ENCODE measurements around the gene CALN1.

CALN1 gene

GRCh38 chr7:72321637-72322036 lies 90.5 kb downstream of the CALN1 start:
- DNase-seq, result no peak

- no peak for DNase-seq
These were observed 91.1 kb downstream of the CALN1 start for GRCh38 chr7:72321081-72321480.

- DNase-seq, result no peak
These were observed 94.8 kb downstream of the CALN1 start for GRCh38 chr7:72317341-72317740.

GRCh38 chr7:72316148-72316547 lies 96.0 kb downstream of the CALN1 start:
- DNase-seq, result no peak

GRCh38 chr7:72313906-72314305 lies 98.2 kb downstream of the CALN1 start:
- no peak for DNase-seq

GRCh38 chr7:72310301-72310700 lies 101.8 kb downstream of the CALN1 start:
- no peak for DNase-seq

- no peak for DNase-seq
These were observed 102.7 kb downstream of the CALN1 start for GRCh38 chr7:72309476-72309875.

- no peak for DNase-seq
These were observed 103.2 kb downstream of the CALN1 start for GRCh38 chr7:72308986-72309385.

- DNase-seq, result no peak
These were observed 104.6 kb downstream of the CALN1 start for GRCh38 chr7:72307566-72307965.

GRCh38 chr7:72298912-72299311 lies 113.2 kb downstream of the CALN1 start:
- no peak for DNase-seq

- no peak for DNase-seq
These were observed 114.0 kb downstream of the CALN1 start for GRCh38 chr7:72298091-72298490.

- no peak for DNase-seq
These were observed 114.5 kb downstream of the CALN1 start for GRCh38 chr7:72297636-72298035.

- DNase-seq, result no peak
These were observed 119.3 kb downstream of the CALN1 start for GRCh38 chr7:72292794-72293193.

- no peak for DNase-seq
These were observed 120.0 kb downstream of the CALN1 start for GRCh38 chr7:72292118-72292517.

GRCh38 chr7:72286519-72286918 lies 125.6 kb downstream of the CALN1 start:
- no peak for DNase-seq

- no peak for DNase-seq
These were observed 128.8 kb downstream of the CALN1 start for GRCh38 chr7:72283309-72283708.

- DNase-seq, result no peak
These were observed 130.8 kb downstream of the CALN1 start for GRCh38 chr7:72281308-72281707.

GRCh38 chr7:72279203-72279602 lies 132.9 kb downstream of the CALN1 start:
- DNase-seq, result no peak

GRCh38 chr7:72278550-72278949 lies 133.6 kb downstream of the CALN1 start:
- DNase-seq, result no peak

- DNase-seq, result no peak
These were observed 136.6 kb downstream of the CALN1 start for GRCh38 chr7:72275382-72276070.

- no peak for DNase-seq
These were observed 139.7 kb downstream of the CALN1 start for GRCh38 chr7:72272479-72272878.

- no peak for DNase-seq
These were observed 143.3 kb downstream of the CALN1 start for GRCh38 chr7:72268796-72269195.

- DNase-seq, result no peak
These were observed 144.0 kb downstream of the CALN1 start for GRCh38 chr7:72268090-72268489.

GRCh38 chr7:72267291-72267800 lies 144.8 kb downstream of the CALN1 start:
- DNase-seq, result no peak

GRCh38 chr7:72266771-72267170 lies 145.4 kb downstream of the CALN1 start:
- DNase-seq, result no peak

Data from kidney glomerular epithelial cell (primary cell).